HG02885 (cell line): Measurements from ENCODE around the gene NAPB.
A peak's percentile ranks its signal among the peaks of the same experiment; 100 is the strongest.
"Not testable (repeated sequence)": the region's sequence is repeated elsewhere in the genome, so short reads cannot be mapped to it uniquely, and the experiment has no call there.

Experiments used
- ATAC-seq: cut with Tn5 transposase; IDR thresholded peaks from one replicate; pipeline ENCODE4 v1.9.1; 2021; ENCODE audit warnings: mild to moderate bottlenecking; ENCODE audit not compliant: unreplicated experiment, poor library complexity

NAPB gene

DNA sequence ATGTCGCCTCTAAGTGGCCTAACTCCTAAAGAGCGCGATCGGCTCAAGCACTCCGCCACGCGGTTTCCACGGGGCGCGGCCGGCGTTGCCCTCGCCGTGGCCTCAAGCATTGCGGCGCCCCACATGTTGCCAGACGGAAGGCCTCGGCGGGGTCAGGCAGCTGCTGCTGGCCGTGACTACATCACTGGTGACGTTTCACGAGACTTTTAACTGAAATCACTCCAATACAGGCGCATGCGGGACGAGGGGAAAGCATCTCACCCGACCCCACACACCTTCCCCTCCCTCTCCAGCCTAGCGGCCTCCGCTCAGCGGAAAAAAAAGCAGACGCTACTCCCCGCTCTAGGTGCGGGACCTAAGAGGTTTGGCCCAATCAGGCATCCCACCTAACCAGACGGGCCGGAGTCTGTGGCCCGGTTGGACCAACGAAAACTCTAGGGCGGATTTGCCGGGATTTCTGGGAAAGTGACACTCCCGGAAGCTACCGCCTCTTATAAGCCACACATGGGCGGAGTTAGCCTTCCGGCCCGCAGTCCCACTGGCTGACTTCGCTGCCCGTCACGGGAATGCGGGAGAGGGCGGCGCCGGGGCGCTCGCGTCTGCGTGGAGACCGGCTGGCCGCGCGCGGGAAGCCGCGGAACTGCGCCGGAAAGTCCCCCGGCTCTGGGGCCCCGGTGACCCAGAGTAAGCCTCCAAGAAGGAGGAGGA, 70.9 kb downstream of the NAPB start, which contains the start of gene NXT1:
Gene NXT1, plus strand, starts transcription at position 596 of the 708 bp plus-strand sequence. CDS start 3,251 bp downstream, outside the sequence.
- peak; percentile 86 for ATAC-seq

GRCh38 chr20:23349338-23350195, 71.7 kb downstream of the NAPB start:
- peak; percentile 46 for ATAC-seq

DNA sequence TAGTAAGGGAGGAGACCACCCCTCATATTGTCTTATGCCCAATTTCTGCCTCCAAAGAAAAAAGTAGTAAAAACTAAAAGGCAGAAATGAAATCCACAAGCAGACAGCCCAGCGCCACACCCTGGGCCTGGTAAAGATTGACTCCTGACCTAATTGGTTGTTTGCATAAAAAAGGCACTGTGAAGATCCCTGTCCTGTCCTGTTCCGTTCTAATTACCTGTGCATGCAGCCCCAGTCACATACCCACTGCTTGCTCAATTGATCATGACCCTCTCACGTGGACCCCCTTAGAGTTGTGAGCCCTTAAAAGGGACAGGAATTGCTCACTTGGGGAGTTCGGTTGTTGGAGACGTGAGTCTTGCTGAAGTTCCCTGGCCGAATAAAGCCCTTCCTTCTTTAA, 72.8 kb downstream of the NAPB start:
- ATAC-seq: not testable (repeated sequence)

DNA sequence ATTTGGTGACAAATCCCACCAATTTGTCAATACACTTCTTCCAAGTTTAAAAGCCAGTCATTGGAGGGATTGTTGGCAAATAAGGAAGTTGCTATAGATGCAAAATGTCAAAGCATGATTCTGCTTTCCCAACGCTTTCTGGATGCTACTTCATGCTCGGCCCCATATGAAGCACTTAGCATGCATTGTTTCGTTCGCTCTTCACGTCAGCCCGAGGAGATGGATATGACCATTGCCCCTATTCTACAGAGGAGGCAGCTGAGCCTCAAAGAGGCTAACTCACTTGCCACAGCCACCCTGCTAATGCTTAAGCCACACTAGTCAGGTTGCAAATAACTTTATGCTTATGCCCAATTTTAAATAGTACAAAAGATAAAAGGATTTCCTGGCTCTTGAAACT, 73.5 kb downstream of the NAPB start:
- ATAC-seq: no peak

GRCh38 chr20:23346002-23346401, 75.3 kb downstream of the NAPB start:
- ATAC-seq: no peak

- ATAC-seq: no peak
These were observed 77.0 kb downstream of the NAPB start for GRCh38 chr20:23344336-23344735.

- no peak for ATAC-seq
These were observed 77.7 kb downstream of the NAPB start for GRCh38 chr20:23343590-23343989.

GRCh38 chr20:23341073-23341472, 80.2 kb downstream of the NAPB start:
- ATAC-seq: peak; percentile 89

DNA sequence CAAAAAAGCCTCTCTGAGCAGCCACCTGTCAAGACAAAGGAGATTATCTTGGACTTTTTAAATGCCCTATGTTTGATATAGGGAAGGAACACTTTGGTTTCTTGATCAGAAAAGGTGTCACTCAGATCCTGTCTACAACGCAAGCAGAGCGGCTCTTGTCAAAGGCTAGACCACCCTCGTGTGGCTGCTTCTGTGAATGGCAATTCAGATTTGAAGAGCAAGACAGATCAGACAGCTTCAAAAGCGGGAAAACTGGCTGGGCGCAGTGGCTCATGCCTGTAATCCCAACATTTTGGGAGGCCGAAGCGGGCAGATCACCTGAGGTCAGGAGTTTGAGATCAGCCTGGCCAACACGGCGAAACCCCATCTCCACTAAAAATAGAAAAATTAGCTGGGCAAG, 80.8 kb downstream of the NAPB start:
- peak; percentile 57 for ATAC-seq

- ATAC-seq: no peak
These were observed 81.3 kb downstream of the NAPB start for GRCh38 chr20:23339986-23340385.

DNA sequence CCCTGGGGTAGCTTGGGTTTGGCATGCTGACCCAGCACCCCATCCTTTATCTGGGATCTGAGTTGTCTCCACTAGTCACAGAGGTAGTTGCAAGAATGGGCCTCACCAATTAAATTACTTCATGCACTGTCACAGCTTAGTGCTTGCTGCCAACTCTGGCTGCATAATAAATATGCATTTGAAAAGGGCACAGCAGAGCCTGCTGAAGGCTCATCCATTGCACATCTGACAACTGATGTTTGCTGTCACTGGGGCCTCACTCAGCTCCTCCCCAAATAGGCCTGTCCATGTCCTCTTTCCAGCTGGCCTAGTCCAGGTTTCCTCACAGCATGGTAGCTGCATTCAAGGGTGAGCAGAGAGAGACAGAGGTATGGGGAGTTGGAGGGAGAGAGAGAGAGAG, 84.0 kb downstream of the NAPB start:
- no peak for ATAC-seq

DNA sequence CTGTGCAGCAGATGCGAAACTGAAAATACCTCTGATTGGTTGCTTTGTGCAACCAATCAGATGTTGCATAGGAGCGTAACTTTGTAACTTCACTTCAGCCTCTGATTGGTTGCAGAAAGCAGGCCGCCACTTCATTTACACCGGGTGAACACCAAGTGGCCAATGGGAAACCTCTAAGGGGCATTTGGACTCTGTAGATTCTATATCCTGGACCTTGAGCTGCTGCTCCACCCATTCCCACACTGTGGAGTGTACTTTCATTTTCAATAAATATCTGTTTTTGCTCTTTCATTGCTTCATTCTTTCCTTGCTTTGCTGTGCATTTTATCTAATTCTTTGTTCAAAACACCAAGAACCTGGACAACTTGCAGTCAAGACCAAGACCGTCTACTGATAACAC, 84.8 kb downstream of the NAPB start:
- ATAC-seq: no peak

DNA sequence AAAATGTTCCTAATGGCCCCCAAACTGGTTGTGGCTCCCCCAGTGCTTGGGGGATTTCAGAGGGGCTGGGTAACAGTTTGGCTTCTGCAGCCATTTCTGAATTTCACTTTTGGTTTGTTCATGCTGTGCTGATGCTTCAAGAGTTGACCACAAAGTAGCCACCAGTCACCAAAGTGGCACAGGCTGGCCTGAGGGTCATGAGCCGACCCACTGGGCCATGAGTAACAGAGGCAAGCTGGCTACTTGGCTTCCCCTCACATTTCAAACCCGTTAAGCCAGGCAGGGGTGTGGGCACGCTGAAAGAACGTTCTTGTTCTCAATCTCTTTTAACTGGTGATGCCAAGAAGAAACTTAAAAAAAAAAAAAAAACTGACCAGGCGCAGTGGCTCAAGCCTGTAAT, 85.8 kb downstream of the NAPB start:
- no peak for ATAC-seq

DNA sequence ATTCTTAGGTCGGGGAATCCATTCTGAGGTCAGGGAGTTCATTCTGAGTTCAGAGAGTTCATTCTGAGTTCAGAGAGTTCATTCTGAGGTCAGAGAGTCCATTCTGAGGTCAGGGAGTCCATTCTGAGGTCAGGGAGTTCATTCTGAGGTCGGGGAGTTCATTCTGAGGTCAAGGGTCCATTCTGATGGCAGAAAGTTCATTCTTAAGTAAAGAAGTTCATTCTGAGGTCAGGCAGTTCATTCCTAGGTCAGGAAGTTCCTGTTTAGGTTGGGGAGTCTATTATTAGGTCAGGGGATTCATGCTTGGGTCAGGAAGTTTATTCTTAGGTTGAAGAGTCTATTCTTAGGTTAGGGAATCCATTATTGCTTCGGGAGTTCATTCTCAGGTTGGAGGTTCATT, 87.2 kb downstream of the NAPB start:
- ATAC-seq: no peak

DNA sequence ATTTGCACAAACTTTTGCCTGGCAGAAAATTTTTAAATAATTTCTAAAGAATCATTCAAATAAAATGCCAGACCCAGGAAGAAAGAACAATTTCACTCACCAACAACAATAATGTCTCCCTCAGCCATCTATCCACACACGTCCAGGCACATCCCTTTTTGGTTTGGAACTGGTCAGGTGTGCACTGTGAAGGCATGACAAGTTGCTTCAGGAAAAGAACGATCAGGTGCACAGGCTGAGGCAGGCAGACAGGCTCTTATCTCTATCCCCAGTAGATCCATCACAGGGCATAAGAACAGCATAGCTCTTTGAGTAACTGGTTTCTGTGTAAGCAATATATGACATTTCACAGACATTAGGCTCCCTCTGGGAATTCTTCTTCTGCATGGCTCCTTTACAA, 88.8 kb downstream of the NAPB start:
- ATAC-seq: no peak

DNA sequence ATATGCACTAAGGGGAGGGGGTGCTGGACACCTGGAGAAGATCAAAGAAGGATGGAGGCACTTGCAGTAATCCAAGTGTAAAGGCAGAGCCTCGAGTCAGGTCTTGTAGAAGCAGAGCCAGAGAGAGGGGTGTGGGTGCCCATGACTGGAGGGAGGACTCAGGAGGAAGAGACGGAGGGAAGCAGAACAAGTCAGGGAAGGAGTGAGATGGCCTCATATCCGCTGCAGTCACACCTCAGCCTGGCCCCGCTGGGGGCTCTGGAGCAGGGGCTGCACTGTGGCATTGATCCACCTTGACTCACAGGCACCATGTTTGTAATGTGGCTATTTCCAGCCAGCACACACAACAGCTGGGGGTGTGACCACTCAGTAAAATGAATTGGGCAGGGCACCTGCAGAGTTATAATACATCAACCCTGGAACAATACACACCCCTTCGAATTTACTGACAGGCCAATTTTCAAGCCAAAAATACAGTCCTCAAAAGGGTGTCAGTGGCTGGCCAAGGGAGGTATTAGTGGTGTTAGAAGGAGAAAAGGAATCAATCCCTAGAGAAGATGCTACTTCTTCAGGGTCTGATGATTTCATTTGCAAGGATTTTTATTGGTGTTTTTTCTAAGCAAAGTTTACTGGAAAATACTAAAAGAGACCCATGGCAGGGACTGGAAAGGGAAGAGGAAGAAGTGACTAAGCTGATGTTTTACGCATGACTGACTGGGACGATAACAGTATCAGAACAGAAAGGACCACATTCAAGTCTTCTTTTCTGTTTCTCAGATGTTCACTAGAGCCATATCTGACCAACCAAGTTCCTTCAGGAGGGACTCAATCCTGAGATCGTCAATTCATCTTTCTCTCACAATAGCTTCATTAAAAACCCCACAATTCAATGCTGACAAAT, 89.6 kb downstream of the NAPB start:
- peak; percentile 71 for ATAC-seq

DNA sequence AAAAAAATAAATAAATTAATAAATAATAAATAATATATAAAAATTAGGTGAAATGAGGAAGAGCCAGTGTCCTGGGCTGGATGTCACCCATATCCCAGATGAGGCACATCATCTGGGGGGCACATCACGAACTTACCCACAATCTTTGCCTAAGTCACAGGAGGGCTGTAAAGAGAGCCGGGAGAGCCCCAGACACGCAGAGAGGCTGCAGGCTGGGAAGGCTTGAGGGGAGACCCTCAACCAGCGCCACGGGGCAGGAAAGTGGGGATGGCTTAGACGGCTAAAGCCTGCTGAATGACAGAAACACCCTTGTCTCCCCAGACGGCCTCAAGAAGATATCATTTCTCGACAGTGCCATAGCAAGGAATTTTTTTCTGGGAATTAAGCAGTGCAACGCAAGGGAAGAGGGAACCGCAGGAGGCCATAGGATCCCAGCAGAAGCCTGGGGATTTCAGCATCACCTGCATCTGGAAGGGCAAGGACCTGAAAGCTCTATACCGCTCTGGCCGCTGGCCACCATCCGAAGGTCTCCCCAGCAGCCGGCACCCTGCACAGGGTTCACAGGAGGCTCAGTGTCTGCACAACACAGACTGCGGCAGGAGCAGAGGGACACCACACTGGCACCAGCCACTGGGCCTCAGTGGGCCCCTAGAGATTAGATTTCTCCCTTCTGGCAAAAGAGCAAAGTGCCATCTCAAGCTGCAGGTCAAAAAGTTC, 93.5 kb downstream of the NAPB start:
- ATAC-seq: no peak

GRCh38 chr20:23326774-23327173, 94.5 kb downstream of the NAPB start:
- ATAC-seq: no peak

GRCh38 chr20:23325107-23325506, 96.2 kb downstream of the NAPB start:
- ATAC-seq: no peak
